ENCODE results near the gene STARD7. TPM values are rescaled to one million over a fixed set of nuclear protein-coding genes. Genes with fewer than 3 reads are reported as not detected.
A peak's percentile ranks its signal among the peaks of the same experiment; 100 is the strongest.

STARD7 gene
- total RNA-seq, 6 experiments from 2014 or later, result 52.8 to 83.9 (median 65.4) TPM

GRCh38 chr2:96253006-96253405 is 44.4 kb upstream of the STARD7 start:
- DNase-seq, result peak in 2 of 3 donors; percentile 44 to 68
- H3K27me3 ChIP-seq, result no peaks in the 10 kb centered on the region
- WGBS (ENCODE audit: insufficient coverage, low coverage, low lambda C conversion rate, missing lambda C conversion rate), result 26% methylated on average over 6 of the region's 7 CpGs
- peak overlapping the region in 1 of 3 donors; percentile 22 for H3K27ac ChIP-seq
- ATAC-seq, result peak; percentile 63 to 77 (median 70)
- H3K36me3 ChIP-seq, result peaks cover 0 to 50% (median 18%) of the 10 kb centered on the region in 4 donors
- intact Hi-C loops (cut with DNase I), result no loop called here
- peaks cover 0 to 30% (median 6%) of the 10 kb centered on the region in 4 donors for H3K4me1 ChIP-seq
- H3K9me3 ChIP-seq, result no peaks in the 10 kb centered on the region
- H3K4me3 ChIP-seq, result no peak overlapping the region
- peak in 3 of 4 donors; percentile 38 to 52 (median 41) for TF ChIP-seq CTCF (IDR thresholded peaks at IDR 0.05)
- TF ChIP-seq POLR2A (IDR thresholded peaks at IDR 0.05), result no peak

GRCh38 chr2:96252526-96252925 is 43.9 kb upstream of the STARD7 start:
- H3K4me3 ChIP-seq, result no peak overlapping the region
- no peak for DNase-seq
- no peaks in the 10 kb centered on the region for H3K27me3 ChIP-seq
- H3K27ac ChIP-seq, result peak overlapping the region in 1 of 3 donors; percentile 22
- intact Hi-C loops (cut with DNase I), result no loop called here
- TF ChIP-seq CTCF (IDR thresholded peaks at IDR 0.05), result no peak
- TF ChIP-seq POLR2A (IDR thresholded peaks at IDR 0.05), result no peak
- no peaks in the 10 kb centered on the region for H3K9me3 ChIP-seq
- peaks cover 0 to 50% (median 18%) of the 10 kb centered on the region in 4 donors for H3K36me3 ChIP-seq
- H3K4me1 ChIP-seq, result peaks cover 0 to 30% (median 7%) of the 10 kb centered on the region in 4 donors
- 93% methylated on average over 5 of the region's 8 CpGs for WGBS (ENCODE audit: insufficient coverage, low coverage, low lambda C conversion rate, missing lambda C conversion rate)
- ATAC-seq, result no peak

GRCh38 chr2:96251721-96252292 is 43.2 kb upstream of the STARD7 start:
- no peak overlapping the region for H3K4me3 ChIP-seq
- DNase-seq (peak in 1 of 3 donors; percentile 49), ATAC-seq (peak; percentile 65 to 69 (median 68))
- no peaks in the 10 kb centered on the region for H3K27me3 ChIP-seq
- no peaks in the 10 kb centered on the region for H3K9me3 ChIP-seq
- 70% methylated on average over 4 of the region's 6 CpGs for WGBS (ENCODE audit: insufficient coverage, low coverage, low lambda C conversion rate, missing lambda C conversion rate)
- TF ChIP-seq CTCF (IDR thresholded peaks at IDR 0.05) (no peak), POLR2A (IDR thresholded peaks at IDR 0.05) (no peak)
- peaks cover 0 to 50% (median 18%) of the 10 kb centered on the region in 4 donors for H3K36me3 ChIP-seq
- H3K4me1 ChIP-seq, result peaks cover 0 to 29% (median 7%) of the 10 kb centered on the region in 4 donors
- intact Hi-C loops (cut with DNase I), result no loop called here
- H3K27ac ChIP-seq, result peak overlapping the region in 2 of 3 donors; percentile 24 to 36

GRCh38 chr2:96250188-96250587 is 41.6 kb upstream of the STARD7 start:
- H3K27me3 ChIP-seq, result no peaks in the 10 kb centered on the region
- ATAC-seq, result no peak
- DNase-seq, result no peak
- H3K4me1 ChIP-seq, result peaks cover 0 to 31% (median 7%) of the 10 kb centered on the region in 4 donors
- peak overlapping the region in 1 of 3 donors; percentile 36 for H3K27ac ChIP-seq
- no peak overlapping the region for H3K4me3 ChIP-seq
- H3K9me3 ChIP-seq, result no peaks in the 10 kb centered on the region
- TF ChIP-seq POLR2A (IDR thresholded peaks at IDR 0.05), result no peak
- no peak for TF ChIP-seq CTCF (IDR thresholded peaks at IDR 0.05)
- 65% methylated on average over 6 of the region's 6 CpGs for WGBS (ENCODE audit: insufficient coverage, low coverage, low lambda C conversion rate, missing lambda C conversion rate)
- intact Hi-C loops (cut with DNase I), result no loop called here
- peaks cover 0 to 36% (median 15%) of the 10 kb centered on the region in 4 donors for H3K36me3 ChIP-seq

All from right lobe of liver (tissue), 6 donors.